Measurements from ENCODE around the gene DLGAP1. TPM values are rescaled to one million over a fixed set of nuclear protein-coding genes. Genes with fewer than 3 reads are reported as not detected.

Gene DLGAP1
- total and polyA plus RNA-seq, 2 donors, result 2.1 to 7.5 TPM

GRCh38 chr18:3790703-3791102 lies 664.4 kb downstream of the DLGAP1 start:
- no peak overlapping the region for H3K27ac ChIP-seq (ENCODE audit: low read depth)
- peaks cover 2% of the 10 kb centered on the region for H3K4me1 ChIP-seq (ENCODE audit: insufficient read depth)
- no peak overlapping the region for H3K4me3 ChIP-seq (ENCODE audit: low read depth, low read length)
- DNase-seq (ENCODE audit: extremely low spot score), result no peak
- no peaks in the 10 kb centered on the region for H3K36me3 ChIP-seq (ENCODE audit: insufficient read depth)
- 45% methylated on average over 5 of the region's 5 CpGs for WGBS

- WGBS, result 81% methylated on average over 1 of the region's 1 CpG
- H3K27ac ChIP-seq (ENCODE audit: low read depth), result no peak overlapping the region
- no peak overlapping the region for H3K4me3 ChIP-seq (ENCODE audit: low read depth, low read length)
- H3K36me3 ChIP-seq (ENCODE audit: insufficient read depth), result no peaks in the 10 kb centered on the region
- peaks cover 2% of the 10 kb centered on the region for H3K4me1 ChIP-seq (ENCODE audit: insufficient read depth)
- no peak for DNase-seq (ENCODE audit: extremely low spot score)
Measured at GRCh38 chr18:3789525-3789924, 665.6 kb downstream of the DLGAP1 start.

GRCh38 chr18:3784949-3785348 lies 670.2 kb downstream of the DLGAP1 start:
- Histone ChIP-seq H3K4me3 (ENCODE audit: low read depth, low read length) (no peak overlapping the region), H3K4me1 (ENCODE audit: insufficient read depth) (peaks cover 2% of the 10 kb centered on the region), H3K27ac (ENCODE audit: low read depth) (no peak overlapping the region), H3K36me3 (ENCODE audit: insufficient read depth) (no peaks in the 10 kb centered on the region)
- 97% methylated on average over 1 of the region's 1 CpG for WGBS
- DNase-seq (ENCODE audit: extremely low spot score), result no peak

GRCh38 chr18:3782901-3783300 lies 672.2 kb downstream of the DLGAP1 start:
- DNase-seq (ENCODE audit: extremely low spot score), result no peak
- WGBS, result 94% methylated on average over 1 of the region's 1 CpG
- H3K4me1 ChIP-seq (ENCODE audit: insufficient read depth), result peaks cover 2% of the 10 kb centered on the region
- H3K4me3 ChIP-seq (ENCODE audit: low read depth, low read length), result no peak overlapping the region
- H3K36me3 ChIP-seq (ENCODE audit: insufficient read depth), result no peaks in the 10 kb centered on the region
- no peak overlapping the region for H3K27ac ChIP-seq (ENCODE audit: low read depth)

- H3K27ac ChIP-seq (ENCODE audit: low read depth), result no peak overlapping the region
- H3K4me1 ChIP-seq (ENCODE audit: insufficient read depth), result no peaks in the 10 kb centered on the region
- no peaks in the 10 kb centered on the region for H3K36me3 ChIP-seq (ENCODE audit: insufficient read depth)
- H3K4me3 ChIP-seq (ENCODE audit: low read depth, low read length), result no peak overlapping the region
- no peak for DNase-seq (ENCODE audit: extremely low spot score)
- 62% methylated on average over 1 of the region's 1 CpG for WGBS
Measured at GRCh38 chr18:3777719-3778118, 677.4 kb downstream of the DLGAP1 start.

GRCh38 chr18:3777122-3777521 lies 678.0 kb downstream of the DLGAP1 start:
- WGBS, result 83% methylated on average over 5 of the region's 5 CpGs
- no peaks in the 10 kb centered on the region for H3K4me1 ChIP-seq (ENCODE audit: insufficient read depth)
- H3K4me3 ChIP-seq (ENCODE audit: low read depth, low read length), result no peak overlapping the region
- no peak overlapping the region for H3K27ac ChIP-seq (ENCODE audit: low read depth)
- no peak for DNase-seq (ENCODE audit: extremely low spot score)
- H3K36me3 ChIP-seq (ENCODE audit: insufficient read depth), result no peaks in the 10 kb centered on the region

- WGBS, result 94% methylated on average over 5 of the region's 5 CpGs
- no peaks in the 10 kb centered on the region for H3K4me1 ChIP-seq (ENCODE audit: insufficient read depth)
- no peaks in the 10 kb centered on the region for H3K36me3 ChIP-seq (ENCODE audit: insufficient read depth)
- no peak overlapping the region for H3K27ac ChIP-seq (ENCODE audit: low read depth)
- no peak overlapping the region for H3K4me3 ChIP-seq (ENCODE audit: low read depth, low read length)
- no peak for DNase-seq (ENCODE audit: extremely low spot score)
Measured at GRCh38 chr18:3775996-3776395, 679.1 kb downstream of the DLGAP1 start.

GRCh38 chr18:3773303-3773702 lies 681.8 kb downstream of the DLGAP1 start:
- 32% methylated on average over 1 of the region's 1 CpG for WGBS
- Histone ChIP-seq H3K27ac (ENCODE audit: low read depth) (no peak overlapping the region), H3K4me3 (ENCODE audit: low read depth, low read length) (no peak overlapping the region), H3K36me3 (ENCODE audit: insufficient read depth) (no peaks in the 10 kb centered on the region), H3K4me1 (ENCODE audit: insufficient read depth) (no peaks in the 10 kb centered on the region)
- no peak for DNase-seq (ENCODE audit: extremely low spot score)

GRCh38 chr18:3771121-3771971 lies 683.8 kb downstream of the DLGAP1 start:
- no peaks in the 10 kb centered on the region for H3K4me1 ChIP-seq (ENCODE audit: insufficient read depth)
- H3K27ac ChIP-seq (ENCODE audit: low read depth), result peak overlapping the region; percentile 11
- no peaks in the 10 kb centered on the region for H3K36me3 ChIP-seq (ENCODE audit: insufficient read depth)
- 2% methylated on average over 40 of the region's 40 CpGs for WGBS
- no peak overlapping the region for H3K4me3 ChIP-seq (ENCODE audit: low read depth, low read length)
- peak; percentile 75 for DNase-seq (ENCODE audit: extremely low spot score)

- Histone ChIP-seq H3K4me3 (ENCODE audit: low read depth, low read length) (no peak overlapping the region), H3K36me3 (ENCODE audit: insufficient read depth) (no peaks in the 10 kb centered on the region), H3K4me1 (ENCODE audit: insufficient read depth) (no peaks in the 10 kb centered on the region), H3K27ac (ENCODE audit: low read depth) (no peak overlapping the region)
- no peak for DNase-seq (ENCODE audit: extremely low spot score)
- 88% methylated on average over 4 of the region's 4 CpGs for WGBS
Measured at GRCh38 chr18:3761266-3761665, 693.8 kb downstream of the DLGAP1 start.

- H3K27ac ChIP-seq (ENCODE audit: low read depth), result no peak overlapping the region
- H3K36me3 ChIP-seq (ENCODE audit: insufficient read depth), result no peaks in the 10 kb centered on the region
- no peak overlapping the region for H3K4me3 ChIP-seq (ENCODE audit: low read depth, low read length)
- WGBS, result 83% methylated on average over 7 of the region's 7 CpGs
- no peaks in the 10 kb centered on the region for H3K4me1 ChIP-seq (ENCODE audit: insufficient read depth)
- no peak for DNase-seq (ENCODE audit: extremely low spot score)
Measured at GRCh38 chr18:3760741-3761140, 694.4 kb downstream of the DLGAP1 start.

- 83% methylated on average over 2 of the region's 2 CpGs for WGBS
- H3K4me3 ChIP-seq (ENCODE audit: low read depth, low read length), result no peak overlapping the region
- no peaks in the 10 kb centered on the region for H3K36me3 ChIP-seq (ENCODE audit: insufficient read depth)
- no peaks in the 10 kb centered on the region for H3K4me1 ChIP-seq (ENCODE audit: insufficient read depth)
- no peak for DNase-seq (ENCODE audit: extremely low spot score)
- no peak overlapping the region for H3K27ac ChIP-seq (ENCODE audit: low read depth)
Measured at GRCh38 chr18:3759099-3759498, 696.0 kb downstream of the DLGAP1 start.

GRCh38 chr18:3758531-3758930 lies 696.6 kb downstream of the DLGAP1 start:
- WGBS, result 91% methylated on average over 7 of the region's 7 CpGs
- no peak overlapping the region for H3K27ac ChIP-seq (ENCODE audit: low read depth)
- H3K4me3 ChIP-seq (ENCODE audit: low read depth, low read length), result no peak overlapping the region
- H3K4me1 ChIP-seq (ENCODE audit: insufficient read depth), result no peaks in the 10 kb centered on the region
- DNase-seq (ENCODE audit: extremely low spot score), result no peak
- H3K36me3 ChIP-seq (ENCODE audit: insufficient read depth), result no peaks in the 10 kb centered on the region

GRCh38 chr18:3757361-3757760 lies 697.7 kb downstream of the DLGAP1 start:
- H3K4me1 ChIP-seq (ENCODE audit: insufficient read depth), result no peaks in the 10 kb centered on the region
- no peaks in the 10 kb centered on the region for H3K36me3 ChIP-seq (ENCODE audit: insufficient read depth)
- no peak overlapping the region for H3K27ac ChIP-seq (ENCODE audit: low read depth)
- H3K4me3 ChIP-seq (ENCODE audit: low read depth, low read length), result no peak overlapping the region
- WGBS, result 96% methylated on average over 3 of the region's 3 CpGs
- DNase-seq (ENCODE audit: extremely low spot score), result no peak
